Heart left ventricle (tissue), 13 donors: Measurements from ENCODE around the gene EYS.

ENCODE experiments used
- CTCF ChIP-seq, 12 donors: fragments of 200-600 bp; sonication (generic) in 4 of 12; IDR thresholded peaks; one replicate each; pipeline versions ENCODE4 v1.5.0 to v1.8.0; 2018 to 2022; ENCODE audit warnings: antibody characterized with exemption in 12 of 12, mild to moderate bottlenecking in 5 of 12
- POLR2A ChIP-seq, 2 donors: fragments of 450-650 bp; IDR thresholded peaks; one replicate each; pipeline ENCODE4 v1.6.1; 2017; ENCODE audit warnings: antibody characterized with exemption in 2 of 2, mild to moderate bottlenecking in 2 of 2, moderate library complexity in 2 of 2
- donor health status: ischemic (EF 13 %, LVEDD 7.1; RV severe dilation, severe dysfunction).
- donor health status: DM: no; HTN: yes; CAD: no.
- donor health status: DM: no; HTN: no; CAD: no.
- donor health status: ischemic (EF 25% LVEDD 6.9; RV normal size, moderate dysfunction).
- donor health status: ischemic (EF 25% LVEDD 5.7; RV mildly dilated, moderate dysfunction).
- donor health status: ischemic (EF 35%, LVEDD 5.7; RV mildly dilated, moderate dysfunction).
- donor health status: nonischemic (EF 11% LVEDD 7.7; RV severe dilation, severe dysfunction).
- donor health status: DM: yes; HTN: yes; CAD: no.
- donor health status: PGD.
- donor health status: ischemic (EF 29% LVEDD 5.4; RV normal size, mild dysfunction).
- donor health status: nonischemic (EF 23%, LVEDD 6.1; RV moderate dilation, normal function).

- no peak for TF ChIP-seq CTCF (IDR thresholded peaks at IDR 0.05)
- TF ChIP-seq POLR2A (IDR thresholded peaks at IDR 0.05), result no peak
Observed at GRCh38 chr6:64696053-64696452, 1011.0 kb downstream of the EYS start.
